Activated CD4-positive, alpha-beta T cell treated with anti-CD3 and anti-CD28 coated beads for 48 hours (primary cell): ENCODE results near the gene PXK.
A peak's percentile ranks its signal among the peaks of the same experiment; 100 is the strongest.

Experiments used
- DNase-seq: peaks from one replicate; pipeline ENCODE4 v3.0.0-alpha.2; 2020

PXK gene

GRCh38 chr3:58349792-58350626 lies 17.3 kb downstream of the PXK start:
- no peak for DNase-seq

- no peak for DNase-seq
These were observed 17.9 kb downstream of the PXK start for GRCh38 chr3:58350627-58351013.

- DNase-seq: no peak
These were observed 19.2 kb downstream of the PXK start for GRCh38 chr3:58351920-58352319.

GRCh38 chr3:58352626-58353025 lies 19.9 kb downstream of the PXK start:
- no peak for DNase-seq

GRCh38 chr3:58353722-58354553 lies 21.2 kb downstream of the PXK start:
- DNase-seq: no peak

GRCh38 chr3:58355179-58355578 lies 22.5 kb downstream of the PXK start:
- no peak for DNase-seq

- DNase-seq: no peak
These were observed 23.4 kb downstream of the PXK start for GRCh38 chr3:58356054-58356453.

- no peak for DNase-seq
These were observed 24.7 kb downstream of the PXK start for GRCh38 chr3:58357402-58357801.

GRCh38 chr3:58358092-58358491 lies 25.4 kb downstream of the PXK start:
- DNase-seq: peak; percentile 28

- no peak for DNase-seq
These were observed 26.1 kb downstream of the PXK start for GRCh38 chr3:58358808-58359207.

- DNase-seq: no peak
These were observed 26.9 kb downstream of the PXK start for GRCh38 chr3:58359621-58360020.

GRCh38 chr3:58361866-58362265 lies 29.2 kb downstream of the PXK start:
- DNase-seq: no peak

GRCh38 chr3:58366699-58367098 lies 34.0 kb downstream of the PXK start:
- DNase-seq: no peak

GRCh38 chr3:58369038-58369437 lies 36.3 kb downstream of the PXK start:
- no peak for DNase-seq

- no peak for DNase-seq
These were observed 37.2 kb downstream of the PXK start for GRCh38 chr3:58369876-58370275.

- DNase-seq: no peak
These were observed 37.7 kb downstream of the PXK start for GRCh38 chr3:58370407-58370806.

- DNase-seq: no peak
These were observed 39.1 kb downstream of the PXK start for GRCh38 chr3:58371754-58372153.

- no peak for DNase-seq
These were observed 42.6 kb downstream of the PXK start for GRCh38 chr3:58375254-58375653.

GRCh38 chr3:58377168-58377567 lies 44.5 kb downstream of the PXK start:
- no peak for DNase-seq

GRCh38 chr3:58377750-58378149 lies 45.1 kb downstream of the PXK start:
- DNase-seq: no peak

GRCh38 chr3:58379351-58380073 lies 46.8 kb downstream of the PXK start:
- DNase-seq: no peak

- no peak for DNase-seq
These were observed 50.8 kb downstream of the PXK start for GRCh38 chr3:58383476-58383875.

GRCh38 chr3:58383904-58384303 lies 51.2 kb downstream of the PXK start:
- DNase-seq: no peak
